GM21717 (cell line): ENCODE measurements around the gene DOK4.
A peak's percentile ranks its signal among the peaks of the same experiment; 100 is the strongest.
"Not testable (repeated sequence)": the region's sequence is repeated elsewhere in the genome, so short reads cannot be mapped to it uniquely, and the experiment has no call there.

Experiments
- ATAC-seq: cut with Tn5 transposase; IDR thresholded peaks from one replicate; pipeline ENCODE4 v1.9.1; 2021; ENCODE audit warnings: mild to moderate bottlenecking, moderate library complexity; ENCODE audit not compliant: unreplicated experiment

DOK4 gene

DNA sequence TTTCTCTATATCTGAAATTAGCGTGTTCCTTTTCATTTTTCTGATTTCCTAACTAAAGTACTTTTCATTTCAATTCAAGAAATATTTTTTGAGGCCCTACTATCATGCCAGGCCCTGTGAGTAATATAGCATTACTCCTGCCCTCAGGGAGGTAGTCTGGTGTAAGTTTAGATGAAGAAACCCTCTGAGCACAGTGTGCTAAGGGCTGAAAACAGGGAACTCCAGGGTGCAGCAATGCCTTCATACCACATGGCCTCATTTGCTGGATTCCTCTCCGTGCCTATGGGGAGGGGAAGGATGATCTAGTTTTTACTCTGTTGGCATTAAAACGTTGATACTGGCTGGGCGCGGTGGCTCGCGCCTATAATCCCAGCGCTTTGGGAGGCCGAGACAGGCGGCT, 34.3 kb downstream of the DOK4 start:
- no peak for ATAC-seq

GRCh38 chr16:57447186-57447962, 38.9 kb downstream of the DOK4 start, which contains the start of the genes CIAPIN1 and COQ9:
TSS of gene CIAPIN1 (minus strand) at chr16:57447385. CDS start at chr16:57440928, 6,457 bp downstream.
TSS of gene COQ9 (plus strand) at chr16:57447479. CDS start at chr16:57447506, 27 bp downstream.
- ATAC-seq = peak; percentile 98

DNA sequence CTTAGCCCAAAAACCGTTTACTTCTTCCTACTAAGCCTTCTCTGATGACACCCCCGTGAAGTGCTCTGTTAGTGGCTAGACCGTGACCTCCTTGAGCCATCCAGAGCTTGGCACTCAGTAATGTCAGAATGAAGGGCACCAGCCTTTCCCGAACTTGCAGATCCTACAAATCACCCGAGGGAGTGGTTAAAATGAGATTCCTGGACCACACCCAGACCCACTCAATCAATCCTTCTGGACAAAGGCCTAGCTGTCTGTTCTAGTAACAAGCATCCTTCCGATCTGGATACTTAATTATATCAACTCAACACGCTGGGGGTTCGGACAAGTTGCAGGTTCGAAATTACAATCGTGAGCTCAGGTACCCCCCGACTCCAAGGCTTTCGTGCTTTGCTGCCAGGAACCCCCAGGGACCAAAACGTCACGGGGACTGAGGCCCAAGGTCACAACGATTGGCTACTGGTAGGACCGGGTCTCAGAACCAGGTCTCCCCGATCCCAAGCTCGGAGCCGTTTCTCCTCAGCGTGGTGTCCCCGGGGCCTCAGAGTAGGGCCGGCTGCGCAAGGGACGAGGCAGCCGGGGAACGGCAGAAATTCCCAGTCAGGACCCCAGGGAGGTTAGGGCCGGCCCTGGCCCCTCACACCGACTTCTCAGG, 39.6 kb downstream of the DOK4 start:
- ATAC-seq = peak; percentile 38

DNA sequence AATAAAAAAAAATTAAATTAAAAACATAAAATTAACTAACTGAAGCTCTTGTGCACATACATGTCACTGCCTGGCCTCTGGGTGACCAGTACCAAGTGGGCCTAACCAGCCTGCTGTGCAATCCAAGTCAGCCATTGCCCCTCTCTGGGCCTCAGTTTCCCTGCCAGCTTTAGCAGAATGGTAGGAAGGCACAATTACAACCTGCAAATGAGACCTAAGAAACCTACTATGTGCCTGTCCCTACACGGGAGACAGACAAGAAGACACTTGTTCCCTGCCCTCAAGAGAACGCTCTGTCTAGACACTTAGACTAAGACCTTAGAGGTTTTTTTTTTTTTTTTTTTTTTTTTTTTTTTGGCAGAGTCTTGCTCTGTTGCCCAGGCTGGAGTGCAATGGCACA, 40.8 kb downstream of the DOK4 start:
- ATAC-seq = no peak

- no peak for ATAC-seq
Observed at GRCh38 chr16:57444711-57445110, 41.6 kb downstream of the DOK4 start.

DNA sequence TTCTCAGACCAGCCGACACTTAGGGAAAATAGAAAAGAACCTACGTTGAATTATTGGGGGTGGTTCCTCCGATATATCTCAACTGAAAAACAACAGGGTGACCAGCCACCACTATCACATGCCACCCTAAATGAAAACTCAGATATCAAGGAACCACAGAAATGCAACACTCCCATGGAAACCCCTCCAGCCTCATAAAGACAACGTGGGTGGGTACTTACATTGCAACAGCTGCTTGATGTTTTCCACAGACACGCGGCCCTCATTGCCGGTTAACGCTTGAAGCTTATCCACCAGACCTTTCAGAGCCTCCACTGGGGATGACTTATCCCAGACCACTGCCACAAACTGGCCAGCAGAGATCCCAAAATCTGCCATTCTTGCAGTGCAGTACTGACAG, 45.7 kb downstream of the DOK4 start:
- ATAC-seq = not testable (repeated sequence)

DNA sequence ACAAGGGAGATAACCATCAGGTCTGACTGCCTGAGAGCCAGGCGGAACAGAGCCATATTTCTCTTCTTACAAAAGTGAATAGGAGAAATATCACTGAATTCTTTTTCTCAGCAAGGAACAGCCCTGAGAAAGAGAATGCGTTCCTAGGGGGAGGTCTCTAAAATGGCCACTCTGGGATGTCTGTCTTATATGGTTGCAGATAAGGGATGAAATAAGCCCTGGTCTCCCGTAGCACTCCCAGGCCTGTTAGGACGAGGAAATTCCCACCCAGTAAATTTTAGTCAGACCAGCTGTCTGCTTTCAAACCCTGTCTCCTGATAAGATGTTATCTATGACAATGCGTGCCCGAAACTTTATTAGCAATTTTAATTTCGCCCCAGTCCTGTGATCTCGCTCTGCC, 46.3 kb downstream of the DOK4 start:
- not testable (repeated sequence) for ATAC-seq

DNA sequence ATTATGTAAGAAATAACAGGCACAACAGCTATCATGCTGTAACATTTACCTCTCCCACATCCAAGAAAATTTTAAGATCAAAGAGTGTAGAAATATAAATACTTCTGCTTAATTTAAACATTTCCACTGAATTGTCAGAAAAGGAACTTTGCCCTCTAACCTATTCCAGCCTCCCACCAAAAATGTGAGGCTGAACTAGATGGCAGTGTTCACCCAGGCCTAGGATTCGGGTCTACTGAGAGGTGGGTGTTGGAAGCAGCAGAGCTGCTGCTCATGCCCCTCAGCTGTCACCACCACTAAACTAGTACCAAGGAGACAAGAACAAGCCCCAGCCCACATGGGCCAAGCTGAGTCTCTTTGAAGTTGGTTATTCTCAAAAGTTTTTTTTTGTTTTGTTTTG, 50.5 kb downstream of the DOK4 start:
- no peak for ATAC-seq

DNA sequence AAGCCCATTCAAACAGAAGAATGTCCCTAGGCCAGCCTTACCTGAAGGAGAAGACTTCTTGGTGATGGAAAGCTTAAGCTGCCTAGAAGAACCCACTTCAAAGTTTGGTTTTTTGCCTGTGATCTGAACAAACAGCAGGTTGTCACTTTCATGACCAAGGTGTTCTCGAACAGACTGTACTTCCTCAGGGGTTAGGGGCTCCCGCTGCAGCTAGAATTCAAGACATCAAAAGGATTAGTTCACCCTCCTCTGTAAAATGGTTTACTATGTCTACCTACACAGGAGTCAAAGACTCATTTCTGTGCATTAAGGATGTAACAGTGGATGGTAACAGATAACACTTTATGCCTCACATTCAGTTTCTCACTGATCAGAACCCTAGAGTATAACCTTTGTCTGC, 52.3 kb downstream of the DOK4 start:
- no peak for ATAC-seq

DNA sequence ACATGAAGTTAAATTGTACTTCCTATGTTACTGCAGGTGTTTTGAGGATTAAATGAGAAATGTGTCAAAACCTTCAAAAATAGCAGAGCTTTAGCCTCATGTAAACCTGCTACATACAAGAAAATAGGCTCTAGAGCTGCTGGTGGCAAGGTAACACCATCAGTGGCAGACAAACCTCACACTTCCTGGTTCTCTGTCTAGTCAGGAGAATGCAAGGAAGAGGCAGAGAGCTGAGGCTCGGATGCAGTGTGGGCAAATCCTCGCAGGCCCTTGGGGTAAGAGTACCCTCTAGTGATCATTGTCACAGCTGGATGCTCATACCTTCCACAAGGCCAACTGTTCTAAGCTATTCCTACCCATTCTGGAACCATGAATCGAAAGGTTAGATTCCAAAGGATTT, 53.3 kb downstream of the DOK4 start:
- no peak for ATAC-seq

- no peak for ATAC-seq
Observed at GRCh38 chr16:57432505-57432904, 53.8 kb downstream of the DOK4 start.

GRCh38 chr16:57430955-57431354, 55.3 kb downstream of the DOK4 start:
- no peak for ATAC-seq

DNA sequence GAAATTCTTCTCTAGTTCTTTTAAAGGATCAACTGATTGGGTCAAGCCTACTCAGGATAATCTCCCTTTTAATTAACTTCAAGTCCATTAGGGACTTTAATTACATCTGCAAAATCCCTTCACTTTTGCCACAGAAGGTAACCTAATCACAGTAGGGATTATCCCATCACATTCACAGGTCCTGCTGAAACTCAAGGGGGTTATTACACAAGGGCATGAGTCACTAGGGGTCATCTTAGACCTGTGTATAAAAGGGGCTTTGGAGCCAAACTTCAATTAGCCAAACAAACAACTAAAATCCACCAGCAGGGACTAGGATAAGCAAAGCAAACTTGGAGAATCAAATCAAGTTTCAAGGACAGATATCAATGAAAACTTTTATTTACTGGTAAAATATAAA, 58.5 kb downstream of the DOK4 start:
- no peak for ATAC-seq

- ATAC-seq = no peak
Observed at GRCh38 chr16:57427307-57427706, 59.0 kb downstream of the DOK4 start.

DNA sequence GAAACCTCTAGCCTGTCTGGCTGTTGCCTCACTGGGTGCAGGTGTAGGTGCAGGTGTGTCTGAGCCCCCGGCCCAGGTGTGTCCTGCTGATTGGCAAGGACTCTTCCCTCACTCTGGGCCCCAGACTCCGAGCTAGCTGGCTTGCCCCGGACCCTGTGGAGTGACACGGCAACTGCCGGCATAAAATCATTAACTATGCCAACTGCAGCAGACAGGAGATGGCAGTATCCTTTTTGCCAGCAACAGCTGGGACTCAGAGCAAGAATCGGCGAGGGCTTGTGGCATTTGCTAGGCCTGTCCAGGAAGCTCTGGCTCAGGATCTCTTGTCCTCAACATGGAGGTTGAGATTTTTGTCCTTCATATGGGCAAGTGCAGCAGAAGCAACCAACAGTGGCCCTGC, 59.9 kb downstream of the DOK4 start:
- ATAC-seq = no peak

DNA sequence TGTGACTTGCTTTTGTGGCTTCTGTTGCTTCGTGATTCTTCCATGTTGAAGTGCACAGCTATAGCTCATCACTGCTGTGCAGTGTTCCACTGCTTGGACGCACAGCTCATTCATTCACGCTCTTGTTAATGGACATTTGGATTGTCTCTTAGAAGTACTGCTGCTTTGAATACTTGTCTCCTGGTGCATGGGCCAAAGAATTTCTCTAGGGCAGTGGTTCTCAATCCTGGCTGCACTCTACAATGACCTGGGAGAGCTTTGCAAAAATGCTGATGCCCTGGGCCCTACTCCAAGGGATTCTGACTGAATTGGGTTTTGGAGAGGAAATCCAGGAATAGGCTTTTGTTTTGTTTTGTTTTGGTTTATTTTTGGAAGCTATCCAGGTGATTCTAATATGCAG, 61.7 kb downstream of the DOK4 start:
- no peak for ATAC-seq

- ATAC-seq = no peak
Observed at GRCh38 chr16:57423152-57423551, 63.1 kb downstream of the DOK4 start.

GRCh38 chr16:57422026-57422944, 64.0 kb downstream of the DOK4 start:
- no peak for ATAC-seq
